ENCODE results near the gene COL25A1. TPM values are rescaled to one million over a fixed set of nuclear protein-coding genes. Genes with fewer than 3 reads are reported as not detected.

COL25A1 gene
- total and polyA plus RNA-seq, 2 donors (not counting 3 experiments of a cell fraction or from before 2014, with no cell fraction given) = 0.21 to 3.5 TPM

DNA sequence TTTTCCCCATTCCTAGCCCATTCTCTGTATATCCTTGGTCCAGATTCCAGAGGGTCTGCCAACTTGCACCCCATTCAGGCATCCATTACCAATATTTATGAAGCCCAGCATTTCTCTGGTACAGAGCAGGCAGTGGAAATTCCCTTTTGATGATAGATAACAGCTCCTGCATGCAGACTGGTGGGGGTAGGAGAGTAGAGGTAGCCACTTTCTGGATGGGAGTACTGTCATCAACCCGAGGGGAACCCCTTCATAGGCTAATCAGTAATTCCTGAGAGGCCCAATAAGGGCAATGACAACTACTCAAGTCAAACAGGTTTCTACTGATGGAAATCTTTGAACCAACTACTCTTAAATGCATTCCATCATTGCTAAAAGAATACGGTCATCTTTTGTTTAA, 63.7 kb downstream of the COL25A1 start:
- H3K9me3 ChIP-seq (replicated peaks; ENCODE audit: control insufficient read depth, insufficient read depth, low read length) = no peaks in the 10 kb centered on the region

More for the DNA sequence above, 63.7 kb downstream of the COL25A1 start:
- DNase-seq (ENCODE audit: low read depth, low spot score) (no peak), FAIRE-seq (no peak)
- Histone ChIP-seq H3K4me3 (replicated peaks in 1 of 3; ENCODE audit: insufficient read depth in 1 of 3, low read depth in 1 of 3, low read length in 3 of 3) (no peak overlapping the region), H4K20me1 (replicated peaks; ENCODE audit: control insufficient read depth, extremely low read depth, insufficient read depth, low read length) (no peaks in the 10 kb centered on the region), H3K9ac (replicated peaks; ENCODE audit: extremely low read depth, insufficient read depth, low read length) (no peak overlapping the region), H3K79me2 (ENCODE audit: control insufficient read depth, insufficient read depth, low read length) (no peaks in the 10 kb centered on the region), H2AFZ (ENCODE audit: low read depth, low read length) (no peak overlapping the region), H3K27ac (ENCODE audit: insufficient read depth, low read depth, low read length) (no peak overlapping the region), H3K4me2 (ENCODE audit: insufficient read depth, low read length) (no peak overlapping the region), H3K4me1 (ENCODE audit: control insufficient read depth, extremely low read depth, insufficient read depth, low read length) (no peaks in the 10 kb centered on the region), H3K36me3 (ENCODE audit: control insufficient read depth in 2 of 2, extremely low read depth in 1 of 2, insufficient read depth in 2 of 2, low read length in 2 of 2) (no peaks in the 10 kb centered on the region), H3K27me3 (ENCODE audit: control insufficient read depth in 2 of 2, insufficient read depth in 2 of 2, low read length in 2 of 2) (no peaks in the 10 kb centered on the region), H3K9me1 (replicated peaks; ENCODE audit: control insufficient read depth, extremely low read depth, insufficient read depth, low read length) (no peaks in the 10 kb centered on the region)
- dilution Hi-C loops (cut with MboI; ENCODE audit: extremely low pct_ligation_motif_present, low sequenced_read_pairs) (no loop called here), intact Hi-C loops (cut with micrococcal nuclease) (no loop called here)
- no TSS peak for BruUV-seq (replicated peaks)
- ChIA-PET CTCF (interaction anchor here (1.1 kb wide), 1 partner anchor 55 kb away, joined by 3 read pairs; no protein-coding TSS in a partner anchor), POLR2A (no interaction called here)
- no peak for TF ChIP-seq GATA2 (IDR thresholded peaks at IDR 0.05; ENCODE audit: insufficient read depth, insufficient read length, low read depth, low read length)
- no peak for TF ChIP-seq JUN (IDR thresholded peaks at IDR 0.05; ENCODE audit: borderline replicate concordance, insufficient read depth, insufficient read length, low read depth)
- no peak for TF ChIP-seq POLR2A (IDR thresholded peaks at IDR 0.05; ENCODE audit: low read depth, low read length)
- TF ChIP-seq FOS (IDR thresholded peaks at IDR 0.05; ENCODE audit: borderline replicate concordance, insufficient read depth, low read length) = no peak
- TF ChIP-seq POLR2AphosphoS5 (IDR thresholded peaks at IDR 0.05; ENCODE audit: insufficient read depth, low read depth, low read length) = no peak
- TF ChIP-seq, protein P1, sequence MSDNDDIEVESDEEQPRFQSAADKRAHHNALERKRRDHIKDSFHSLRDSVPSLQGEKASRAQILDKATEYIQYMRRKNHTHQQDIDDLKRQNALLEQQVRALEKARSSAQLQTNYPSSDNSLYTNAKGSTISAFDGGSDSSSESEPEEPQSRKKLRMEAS (IDR thresholded peaks at IDR 0.05; ENCODE audit: insufficient read depth, insufficient read length) = no peak
- TF ChIP-seq MYC (IDR thresholded peaks at IDR 0.05; ENCODE audit: low read depth, low read length) = no peak
- no peak for TF ChIP-seq EZH2 (IDR thresholded peaks at IDR 0.05; ENCODE audit: borderline replicate concordance, low read depth, low read length, severe bottlenecking)
- TF ChIP-seq, protein P2, sequence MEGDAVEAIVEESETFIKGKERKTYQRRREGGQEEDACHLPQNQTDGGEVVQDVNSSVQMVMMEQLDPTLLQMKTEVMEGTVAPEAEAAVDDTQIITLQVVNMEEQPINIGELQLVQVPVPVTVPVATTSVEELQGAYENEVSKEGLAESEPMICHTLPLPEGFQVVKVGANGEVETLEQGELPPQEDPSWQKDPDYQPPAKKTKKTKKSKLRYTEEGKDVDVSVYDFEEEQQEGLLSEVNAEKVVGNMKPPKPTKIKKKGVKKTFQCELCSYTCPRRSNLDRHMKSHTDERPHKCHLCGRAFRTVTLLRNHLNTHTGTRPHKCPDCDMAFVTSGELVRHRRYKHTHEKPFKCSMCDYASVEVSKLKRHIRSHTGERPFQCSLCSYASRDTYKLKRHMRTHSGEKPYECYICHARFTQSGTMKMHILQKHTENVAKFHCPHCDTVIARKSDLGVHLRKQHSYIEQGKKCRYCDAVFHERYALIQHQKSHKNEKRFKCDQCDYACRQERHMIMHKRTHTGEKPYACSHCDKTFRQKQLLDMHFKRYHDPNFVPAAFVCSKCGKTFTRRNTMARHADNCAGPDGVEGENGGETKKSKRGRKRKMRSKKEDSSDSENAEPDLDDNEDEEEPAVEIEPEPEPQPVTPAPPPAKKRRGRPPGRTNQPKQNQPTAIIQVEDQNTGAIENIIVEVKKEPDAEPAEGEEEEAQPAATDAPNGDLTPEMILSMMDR (IDR thresholded peaks at IDR 0.05; ENCODE audit: extremely low read depth in 1 of 2, insufficient read depth in 1 of 2, low read depth in 1 of 2, low read length in 2 of 2) = no peak
